SIG-M5 (cell line): ENCODE results near the gene TSHR.
"Not testable (repeated sequence)": the region's sequence is repeated elsewhere in the genome, so short reads cannot be mapped to it uniquely, and the experiment has no call there.

Experiments used
- DNase-seq: peaks from one replicate; lab custom pipeline; 2025; lab: John Stamatoyannopoulos, UW

TSHR gene

GRCh38 chr14:81068176-81068782 is 112.9 kb downstream of the TSHR start:
- no peak for DNase-seq

- DNase-seq = no peak
Observed at GRCh38 chr14:81070511-81070910, 115.1 kb downstream of the TSHR start.

- no peak for DNase-seq
Observed at GRCh38 chr14:81085596-81085995, 130.2 kb downstream of the TSHR start.

GRCh38 chr14:81087230-81087629 is 131.8 kb downstream of the TSHR start:
- DNase-seq = no peak

GRCh38 chr14:81091139-81091538 is 135.7 kb downstream of the TSHR start:
- no peak for DNase-seq

DNA sequence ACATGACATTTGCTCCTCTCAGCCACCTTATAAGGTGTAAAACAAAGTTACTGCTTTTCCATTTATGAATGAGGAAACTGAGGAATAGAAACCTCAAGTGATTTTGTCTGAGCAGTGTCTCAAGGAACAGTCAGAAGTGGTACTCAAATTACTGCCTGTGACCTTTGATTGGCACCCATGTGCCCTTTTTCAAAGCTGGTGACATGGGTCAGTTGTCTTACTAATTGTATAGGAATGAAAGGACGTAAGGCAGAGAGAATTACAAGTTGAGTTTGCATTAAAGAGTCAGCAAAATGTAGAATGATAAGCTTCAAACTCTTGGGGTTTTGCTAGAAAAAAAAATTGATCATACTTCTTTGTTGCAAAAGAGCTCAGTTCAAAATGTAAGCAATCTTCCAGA is 136.2 kb downstream of the TSHR start:
- DNase-seq = no peak

DNA sequence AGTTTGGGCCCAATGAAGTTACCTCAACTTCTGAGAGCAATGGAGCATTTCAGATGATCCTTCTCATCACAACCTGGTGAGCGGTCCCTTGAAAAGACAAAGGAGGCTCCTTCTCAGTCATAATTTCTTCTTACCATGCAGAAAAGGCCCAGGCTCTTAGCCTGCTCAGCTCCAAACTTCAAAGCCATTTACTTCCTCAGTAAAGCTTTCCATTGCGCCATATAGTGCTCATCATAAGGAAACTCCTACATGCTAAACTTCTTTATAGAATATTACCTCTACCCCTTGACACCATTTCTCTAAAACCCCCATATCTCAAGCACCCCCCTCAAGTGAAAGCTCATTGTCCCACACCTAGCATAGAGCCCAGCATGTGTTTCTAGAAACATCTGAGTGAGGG is 138.2 kb downstream of the TSHR start:
- DNase-seq = no peak

- no peak for DNase-seq
Observed at GRCh38 chr14:81095539-81095938, 140.1 kb downstream of the TSHR start.

GRCh38 chr14:81096656-81097055 is 141.2 kb downstream of the TSHR start:
- DNase-seq = no peak

DNA sequence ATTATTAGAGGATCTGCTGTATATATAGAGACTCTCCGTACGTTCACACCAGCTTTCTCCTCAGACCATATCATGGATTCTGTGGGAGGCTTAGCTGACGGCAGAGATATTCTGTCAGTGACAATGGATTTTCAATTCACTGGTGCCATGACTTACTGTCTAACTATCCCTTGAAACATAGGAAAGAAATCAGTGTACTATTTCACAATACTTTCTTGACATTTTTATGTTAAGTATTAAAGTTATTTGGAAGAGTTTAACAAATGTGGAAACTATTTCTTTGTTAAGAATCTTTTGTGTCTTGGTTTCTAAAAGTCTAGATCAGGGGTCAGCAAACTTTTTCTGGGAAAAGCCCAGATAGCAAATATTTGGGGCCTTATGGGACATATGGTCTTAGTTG is 146.8 kb downstream of the TSHR start:
- no peak for DNase-seq

DNA sequence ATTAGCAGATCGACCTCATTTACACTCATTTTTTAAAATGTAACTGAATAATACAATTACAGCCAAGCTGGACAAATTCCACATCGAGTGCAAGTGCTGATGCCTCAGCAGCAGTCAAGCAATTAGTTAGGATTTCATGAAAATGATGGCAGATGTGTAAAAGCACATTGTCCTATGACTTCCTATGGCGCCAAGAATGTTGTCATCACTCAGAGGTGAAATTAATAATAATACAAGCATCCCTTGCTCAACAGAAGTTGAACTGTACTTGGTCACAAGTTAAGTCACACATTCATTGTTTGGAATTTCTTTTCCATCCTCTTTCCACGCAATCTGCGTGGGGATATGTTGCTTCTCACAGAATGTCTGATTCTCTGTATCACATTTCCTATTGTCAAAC is 148.0 kb downstream of the TSHR start:
- DNase-seq = no peak

- no peak for DNase-seq
Observed at GRCh38 chr14:81105378-81105777, 150.0 kb downstream of the TSHR start.

DNA sequence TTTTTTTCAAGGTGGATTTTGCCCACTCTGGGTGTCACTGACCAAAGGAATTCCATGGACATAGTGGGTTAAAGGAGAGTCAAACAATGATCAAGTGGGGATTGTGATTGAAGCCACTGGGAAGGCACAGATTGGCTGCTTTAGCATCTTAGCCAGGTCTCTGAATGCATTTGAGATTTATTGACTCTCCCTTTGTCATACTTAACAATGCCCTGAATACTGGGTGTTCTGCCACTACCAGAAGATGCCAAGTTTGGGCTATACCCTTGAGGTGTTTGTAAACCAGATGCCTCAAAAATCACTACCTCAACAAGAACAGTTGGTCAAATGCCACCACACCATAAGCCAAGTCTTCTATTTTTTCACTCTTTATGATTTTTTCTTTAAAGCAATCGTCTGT is 150.5 kb downstream of the TSHR start:
- DNase-seq = no peak

GRCh38 chr14:81110186-81110585 is 154.8 kb downstream of the TSHR start:
- no peak for DNase-seq

DNA sequence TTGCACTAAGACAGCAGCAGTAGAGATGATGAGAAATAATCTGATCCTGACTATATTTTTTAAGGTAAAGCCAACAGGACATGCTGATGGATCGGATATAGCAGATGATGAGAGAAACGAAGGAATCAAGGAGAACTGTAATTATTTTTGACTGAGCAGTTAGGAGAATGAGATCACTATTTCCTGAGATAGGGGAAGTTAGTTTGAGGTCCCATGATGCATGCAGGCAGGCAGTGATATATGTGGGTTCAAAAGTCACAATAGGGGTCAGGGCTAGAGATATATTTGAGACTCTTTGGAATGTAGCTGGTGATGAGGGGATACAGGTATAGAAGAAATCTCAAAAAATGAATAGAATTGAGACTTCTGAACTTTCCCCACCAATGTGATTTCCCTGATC is 157.8 kb downstream of the TSHR start:
- DNase-seq = no peak

- DNase-seq = not testable (repeated sequence)
Observed at GRCh38 chr14:81113945-81114820, 158.8 kb downstream of the TSHR start.

DNA sequence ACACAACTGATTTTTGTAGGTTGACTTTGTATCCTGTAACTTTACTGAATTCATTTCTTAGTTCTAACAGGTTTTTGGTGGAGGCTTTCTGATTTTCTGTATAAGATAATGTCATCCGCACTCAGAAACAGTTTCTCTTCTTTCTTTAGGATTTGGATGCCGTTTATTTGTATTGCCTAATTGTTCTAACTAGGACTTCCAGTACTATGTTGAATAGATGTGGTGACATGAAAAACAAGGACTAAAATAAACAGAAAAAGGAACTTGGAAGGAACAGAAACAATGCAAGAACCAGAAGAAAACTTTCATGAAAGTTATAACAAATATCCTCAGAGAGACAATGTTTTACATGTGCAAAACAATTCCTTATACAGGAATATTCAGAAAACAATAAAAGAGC is 165.1 kb downstream of the TSHR start:
- peak; percentile 9 for DNase-seq

GRCh38 chr14:81122326-81122725 is 166.9 kb downstream of the TSHR start:
- DNase-seq = peak; percentile 15

- DNase-seq = no peak
Observed at GRCh38 chr14:81123811-81124210, 168.4 kb downstream of the TSHR start.

DNA sequence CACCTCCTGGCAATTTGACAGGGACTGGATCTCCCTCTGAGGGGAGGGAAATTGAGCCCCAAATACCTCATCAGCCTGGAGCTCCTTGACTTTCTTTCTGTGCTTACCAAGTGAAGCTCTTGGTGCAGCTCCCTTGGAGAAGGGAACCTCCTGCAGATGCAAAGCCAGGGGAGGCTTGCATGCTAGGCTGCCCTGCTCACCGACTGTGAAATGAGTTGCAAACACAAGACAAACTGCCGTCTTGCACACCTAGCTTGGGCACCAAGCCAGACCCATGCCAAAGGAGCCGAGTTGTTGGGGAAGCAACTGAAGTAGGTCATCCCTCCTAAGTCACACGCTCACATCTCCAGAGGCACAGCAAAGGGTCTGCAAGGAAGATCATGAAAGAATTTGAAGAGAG is 170.1 kb downstream of the TSHR start:
- no peak for DNase-seq

GRCh38 chr14:81127785-81128184 is 172.4 kb downstream of the TSHR start:
- no peak for DNase-seq

GRCh38 chr14:81129242-81129641 is 173.8 kb downstream of the TSHR start:
- no peak for DNase-seq

GRCh38 chr14:81132468-81132867 is 177.0 kb downstream of the TSHR start:
- DNase-seq = no peak

- no peak for DNase-seq
Observed at GRCh38 chr14:81133400-81133799, 178.0 kb downstream of the TSHR start.
